Mammary epithelial cell (primary cell): Measurements from ENCODE around the gene KIF26B.

ENCODE experiments used
- CTCF ChIP-seq, 2 donors: IDR thresholded peaks in 1 of 2; conservative IDR thresholded peaks in 1 of 2; 2 replicates each; pipeline ENCODE4 v1.5.1; 2011 to 2012; ENCODE audit warnings: inconsistent platforms in 2 of 2, low read length in 2 of 2, mild to moderate bottlenecking in 2 of 2, control low read depth in 1 of 2, low read depth in 1 of 2; ENCODE audit not compliant: insufficient read depth in 1 of 2; ENCODE audit errors: extremely low read depth in 1 of 2
- EZH2 ChIP-seq: IDR thresholded peaks from 2 replicates; pipeline ENCODE4 v1.6.1; 2012; ENCODE audit warnings: low read length, inconsistent platforms, borderline replicate concordance

GRCh38 chr1:245330951-245331350 lies 176.2 kb downstream of the KIF26B start:
- TF ChIP-seq EZH2 (no peak), CTCF (conservative IDR thresholded peaks at IDR 0.05 in 1 of 2, IDR thresholded peaks at IDR 0.05 in 1 of 2; ENCODE audit: extremely low read depth in 1 of 2, insufficient read depth in 1 of 2, low read depth in 1 of 2, low read length in 2 of 2) (no peak)
